Nephron (organoid): ENCODE data around the gene MFSD11.
"Not testable (repeated sequence)": the region's sequence is repeated elsewhere in the genome, so short reads cannot be mapped to it uniquely, and the experiment has no call there.

Experiments
- H3K27ac Mint-ChIP-seq, 3 experiments: 2 replicates each; pipeline ENCODE4 v1.8.0; 2020; ENCODE audit warnings: mixed read lengths in 3 of 3, mild to moderate bottlenecking in 2 of 3, moderate library complexity in 1 of 3
- H3K27me3 Mint-ChIP-seq: 2 replicates; pipeline ENCODE4 v1.8.0; 2021; ENCODE audit warnings: low read depth, mild to moderate bottlenecking, moderate library complexity, mixed read lengths
- H3K36me3 Mint-ChIP-seq: 2 replicates; pipeline ENCODE4 v1.8.0; 2020; ENCODE audit warnings: low read depth, mixed read lengths
- H3K4me1 Mint-ChIP-seq: 2 replicates; pipeline ENCODE4 v1.8.0; 2020; ENCODE audit warnings: mixed read lengths
- H3K4me3 Mint-ChIP-seq, 3 experiments: 2 replicates each; pipeline ENCODE4 v1.8.0; 2020; ENCODE audit warnings: mild to moderate bottlenecking in 3 of 3, mixed read lengths in 3 of 3, moderate library complexity in 2 of 3
- H3K9me3 Mint-ChIP-seq: 2 replicates; pipeline ENCODE4 v1.8.0; 2020; ENCODE audit warnings: mixed read lengths
- CTCF ChIP-seq, 3 experiments: fragments of 200-600 bp; sonication (generic); IDR thresholded peaks; one replicate each; pipeline ENCODE4 v1.5.0; 2021; ENCODE audit warnings: antibody characterized with exemption in 3 of 3; ENCODE audit not compliant: unreplicated experiment in 3 of 3

Gene MFSD11

GRCh38 chr17:76723812-76724211 is 14.1 kb upstream of the MFSD11 start:
- H3K27ac Mint-ChIP-seq, result no peak overlapping the region
- H3K36me3 Mint-ChIP-seq, result peaks cover 46% of the 10 kb centered on the region
- H3K27me3 Mint-ChIP-seq, result no peaks in the 10 kb centered on the region
- H3K9me3 Mint-ChIP-seq, result no peaks in the 10 kb centered on the region
- H3K4me3 Mint-ChIP-seq, result peak overlapping the region in 1 of 3 experiments; percentile 46
- no peak for TF ChIP-seq CTCF (IDR thresholded peaks at IDR 0.05; ENCODE audit: unreplicated experiment in 3 of 3)
- peaks cover 18% of the 10 kb centered on the region for H3K4me1 Mint-ChIP-seq

- peak overlapping the region; percentile 75 to 96 (median 75) for H3K27ac Mint-ChIP-seq
- TF ChIP-seq CTCF (IDR thresholded peaks at IDR 0.05; ENCODE audit: unreplicated experiment in 3 of 3), result no peak
- H3K36me3 Mint-ChIP-seq, result peaks cover 34% of the 10 kb centered on the region
- H3K9me3 Mint-ChIP-seq, result no peaks in the 10 kb centered on the region
- H3K27me3 Mint-ChIP-seq, result no peaks in the 10 kb centered on the region
- peak overlapping the region; percentile 93 to 98 (median 93) for H3K4me3 Mint-ChIP-seq
- H3K4me1 Mint-ChIP-seq, result peaks cover 18% of the 10 kb centered on the region
Observed at GRCh38 chr17:76725580-76726230, 12.2 kb upstream of the MFSD11 start.

- H3K36me3 Mint-ChIP-seq, result peaks cover 28% of the 10 kb centered on the region
- no peaks in the 10 kb centered on the region for H3K27me3 Mint-ChIP-seq
- no peaks in the 10 kb centered on the region for H3K9me3 Mint-ChIP-seq
- peaks cover 18% of the 10 kb centered on the region for H3K4me1 Mint-ChIP-seq
- peak within 1 kb of the TSS; percentile 96 to 98 (median 98) for H3K4me3 Mint-ChIP-seq
- peak within 1 kb of the TSS; percentile 81 to 96 (median 96) for H3K27ac Mint-ChIP-seq
- no peak for TF ChIP-seq CTCF (IDR thresholded peaks at IDR 0.05; ENCODE audit: unreplicated experiment in 3 of 3)
Observed at GRCh38 chr17:76726231-76726775, 11.6 kb upstream of the MFSD11 start, which contains the start of gene JMJD6. Gene JMJD6, minus strand, starts transcription at chr17:76726606. Its CDS starts 131 bp downstream, at chr17:76726475.

- Mint-ChIP-seq H3K4me1 (peaks cover 18% of the 10 kb centered on the region), H3K9me3 (no peaks in the 10 kb centered on the region), H3K4me3 (peak within 1 kb of the TSS; percentile 96 to 98 (median 98)), H3K27me3 (no peaks in the 10 kb centered on the region), H3K27ac (peak within 1 kb of the TSS; percentile 81 to 96 (median 96)), H3K36me3 (peaks cover 26% of the 10 kb centered on the region)
- TF ChIP-seq CTCF (IDR thresholded peaks at IDR 0.05; ENCODE audit: unreplicated experiment in 3 of 3), result peak; percentile 65 to 74 (median 66)
Observed at GRCh38 chr17:76726776-76727718, 10.9 kb upstream of the MFSD11 start, which contains the start of gene METTL23. Gene METTL23, plus strand, starts transcription at chr17:76726839. Its CDS starts 2,872 bp downstream, at chr17:76729711.

- Mint-ChIP-seq H3K9me3 (no peaks in the 10 kb centered on the region), H3K36me3 (peaks cover 26% of the 10 kb centered on the region), H3K4me3 (peak overlapping the region; percentile 96 to 98 (median 98)), H3K27ac (peak overlapping the region; percentile 81 to 96 (median 94)), H3K27me3 (no peaks in the 10 kb centered on the region), H3K4me1 (peaks cover 19% of the 10 kb centered on the region)
- no peak for TF ChIP-seq CTCF (IDR thresholded peaks at IDR 0.05; ENCODE audit: unreplicated experiment in 3 of 3)
Observed at GRCh38 chr17:76727745-76728456, 10.0 kb upstream of the MFSD11 start.

- H3K9me3 Mint-ChIP-seq, H3K27me3 Mint-ChIP-seq: not testable (repeated sequence)
- H3K27ac Mint-ChIP-seq, result peak overlapping the region in 1 of 3 experiments; percentile 35
- H3K36me3 Mint-ChIP-seq, result peaks cover 43% of the 10 kb centered on the region
- H3K4me3 Mint-ChIP-seq, result peak overlapping the region in 1 of 3 experiments; percentile 34
- H3K4me1 Mint-ChIP-seq, result peaks cover 41% of the 10 kb centered on the region
Observed at GRCh38 chr17:76731800-76732733, 5.9 kb upstream of the MFSD11 start.
